Gastroesophageal sphincter (tissue), 4 donors: ENCODE results near the gene TIAM2. TPM values are rescaled to one million over a fixed set of nuclear protein-coding genes. Genes with fewer than 3 reads are reported as not detected.

Experiments
- ATAC-seq: fragments of 150-250 bp; one replicate; pipeline ENCODE4 v1.9.1; 2016; ENCODE audit warnings: mild to moderate bottlenecking, moderate library complexity
- H3K27ac ChIP-seq, 4 donors: fragments of 200-600 bp; sonication (generic) in 3 of 4; 1 replicate in 3 of 4; 2 replicates in 1 of 4; pipeline ENCODE4 v1.5.1; 2016 to 2019
- H3K27me3 ChIP-seq: fragments of 200-600 bp; sonication (generic); one replicate; pipeline ENCODE4 v1.5.1; 2019
- H3K36me3 ChIP-seq, 2 donors: fragments of 200-600 bp; sonication (generic); one replicate each; pipeline ENCODE4 v1.5.1; 2019; ENCODE audit warnings: control low read depth in 1 of 2
- H3K4me1 ChIP-seq, 3 donors: fragments of 200-600 bp; sonication (generic); 1 replicate in 2 of 3; 2 replicates in 1 of 3; pipeline ENCODE4 v1.5.1; 2016 to 2019; ENCODE audit warnings: control low read depth in 2 of 3
- H3K4me3 ChIP-seq, 2 donors: fragments of 200-600 bp; sonication (generic); one replicate each; pipeline ENCODE4 v1.5.1; 2019; ENCODE audit warnings: mild to moderate bottlenecking in 1 of 2, moderate library complexity in 1 of 2
- H3K9me3 ChIP-seq, 3 donors: fragments of 200-600 bp; sonication (generic); one replicate each; pipeline ENCODE4 v1.5.1; 2017 to 2019; ENCODE audit warnings: control low read depth in 2 of 3
- CTCF ChIP-seq, 4 experiments: fragments of 200-600 bp in 2 of 4; fragments of 450-650 bp in 2 of 4; sonication (generic) in 1 of 4; IDR thresholded peaks; one replicate each; pipeline ENCODE4 v1.5.1; 2017 to 2019; ENCODE audit warnings: antibody characterized with exemption in 4 of 4, mild to moderate bottlenecking in 2 of 4, moderate library complexity in 2 of 4
- EP300 ChIP-seq: sonication (generic); formaldehyde crosslinking; IDR thresholded peaks from one replicate; pipeline ENCODE4 v1.6.1; 2017; ENCODE audit warnings: antibody characterized with exemption, mild to moderate bottlenecking
- POLR2A ChIP-seq, 2 donors: fragments of 450-650 bp; IDR thresholded peaks; one replicate each; pipeline ENCODE4 v1.6.1; 2017; ENCODE audit warnings: antibody characterized with exemption in 2 of 2, mild to moderate bottlenecking in 2 of 2, moderate library complexity in 1 of 2
- POLR2AphosphoS5 ChIP-seq: sonication (generic); formaldehyde crosslinking; IDR thresholded peaks from one replicate; pipeline ENCODE4 v1.6.1; 2017; ENCODE audit warnings: antibody characterized with exemption
- WGBS, 2 donors: methylation state at CpG; one replicate each; pipeline ENCODE4 v1.1.5; 2018; ENCODE audit warnings: low coverage in 1 of 2; 5-methylcytosine and 5-hydroxymethylcytosine counted together
- total RNA-seq, 4 donors: library from RNA; depleted of rRNA; stranded (reverse); fragments of >200 nt; gene quantifications; one replicate each; pipeline ENCODE4 v1.1.0, GENCODE V29; 2016

TIAM2 gene
- total RNA-seq, 4 donors from 2014 or later = 6.3 to 22.6 (median 14.2) TPM

- Histone ChIP-seq H3K4me3 (no peak overlapping the region), H3K36me3 (no peaks in the 10 kb centered on the region), H3K27me3 (peaks cover 12% of the 10 kb centered on the region), H3K9me3 (no peaks in the 10 kb centered on the region), H3K4me1 (no peaks in the 10 kb centered on the region), H3K27ac (no peak overlapping the region)
- WGBS, 2 donors = 83 to 87% methylated on average over 4 of the region's 4 CpGs
- ATAC-seq = no peak
- TF ChIP-seq EP300 = no peak
- no peak for TF ChIP-seq POLR2AphosphoS5
- no peak for TF ChIP-seq CTCF (IDR thresholded peaks at IDR 0.05)
- TF ChIP-seq POLR2A (IDR thresholded peaks at IDR 0.05) = no peak
These were observed 6.8 kb downstream of the TIAM2 start for GRCh38 chr6:155001934-155002333.

GRCh38 chr6:155003476-155003875 lies 8.4 kb downstream of the TIAM2 start:
- Histone ChIP-seq H3K4me3 (no peak overlapping the region), H3K27ac (no peak overlapping the region), H3K36me3 (no peaks in the 10 kb centered on the region), H3K27me3 (peaks cover 4% of the 10 kb centered on the region), H3K9me3 (no peaks in the 10 kb centered on the region), H3K4me1 (no peaks in the 10 kb centered on the region)
- no peak for TF ChIP-seq CTCF (IDR thresholded peaks at IDR 0.05)
- TF ChIP-seq POLR2A (IDR thresholded peaks at IDR 0.05) = no peak
- no peak for TF ChIP-seq POLR2AphosphoS5
- no peak for TF ChIP-seq EP300
- ATAC-seq = no peak
- WGBS, 2 donors = 71 to 86% methylated on average over 4 to 7 of the region's 7 CpGs

GRCh38 chr6:155004017-155004416 lies 8.9 kb downstream of the TIAM2 start:
- ATAC-seq = no peak
- H3K27me3 ChIP-seq = peaks cover 4% of the 10 kb centered on the region
- H3K4me1 ChIP-seq = no peaks in the 10 kb centered on the region
- no peak overlapping the region for H3K27ac ChIP-seq
- WGBS, 2 donors = 40 to 100% methylated on average over 3 of the region's 3 CpGs
- H3K4me3 ChIP-seq = no peak overlapping the region
- H3K36me3 ChIP-seq = no peaks in the 10 kb centered on the region
- H3K9me3 ChIP-seq = no peaks in the 10 kb centered on the region
- no peak for TF ChIP-seq POLR2AphosphoS5
- no peak for TF ChIP-seq POLR2A (IDR thresholded peaks at IDR 0.05)
- TF ChIP-seq CTCF (IDR thresholded peaks at IDR 0.05) = no peak

- ATAC-seq = no peak
- 92 to 93% methylated on average over 9 of the region's 10 CpGs for WGBS, 2 donors
- Histone ChIP-seq H3K27me3 (no peaks in the 10 kb centered on the region), H3K4me1 (no peaks in the 10 kb centered on the region), H3K27ac (no peak overlapping the region), H3K36me3 (no peaks in the 10 kb centered on the region), H3K4me3 (no peak overlapping the region), H3K9me3 (no peaks in the 10 kb centered on the region)
- no peak for TF ChIP-seq EP300
- TF ChIP-seq POLR2AphosphoS5 = no peak
- no peak for TF ChIP-seq CTCF (IDR thresholded peaks at IDR 0.05)
- TF ChIP-seq POLR2A (IDR thresholded peaks at IDR 0.05) = no peak
These were observed 9.7 kb downstream of the TIAM2 start for GRCh38 chr6:155004576-155005372.

GRCh38 chr6:155008625-155009024 lies 13.5 kb downstream of the TIAM2 start:
- Histone ChIP-seq H3K27me3 (no peaks in the 10 kb centered on the region), H3K4me1 (peaks cover 0 to 8% (median 0%) of the 10 kb centered on the region in 3 donors), H3K27ac (no peak overlapping the region), H3K9me3 (no peaks in the 10 kb centered on the region), H3K4me3 (no peak overlapping the region), H3K36me3 (no peaks in the 10 kb centered on the region)
- no peak for ATAC-seq
- no peak for TF ChIP-seq EP300
- no peak for TF ChIP-seq CTCF (IDR thresholded peaks at IDR 0.05)
- no peak for TF ChIP-seq POLR2AphosphoS5
- TF ChIP-seq POLR2A (IDR thresholded peaks at IDR 0.05) = no peak
- 61 to 90% methylated on average over 2 to 3 of the region's 3 CpGs for WGBS, 2 donors
